Osteocyte (in vitro differentiated cells): ENCODE data around the gene HIVEP3. TPM values are rescaled to one million over a fixed set of nuclear protein-coding genes. Genes with fewer than 3 reads are reported as not detected.

ENCODE experiments used
- DNase-seq: peaks from one replicate; pipeline ENCODE4 v3.0.0; 2021; ENCODE audit warnings: mixed read lengths; ENCODE audit not compliant: unreplicated experiment; ENCODE audit errors: extremely low spot score
- H3K27ac Mint-ChIP-seq: one replicate; pipeline ENCODE4 v1.8.0; 2021; ENCODE audit warnings: mild to moderate bottlenecking, mixed read lengths; ENCODE audit not compliant: unreplicated experiment
- H3K27me3 Mint-ChIP-seq: one replicate; pipeline ENCODE4 v1.8.0; 2021; ENCODE audit warnings: mixed read lengths; ENCODE audit not compliant: unreplicated experiment
- H3K36me3 Mint-ChIP-seq: one replicate; pipeline ENCODE4 v1.8.0; 2021; ENCODE audit warnings: mixed read lengths; ENCODE audit not compliant: unreplicated experiment
- H3K4me1 Mint-ChIP-seq: one replicate; pipeline ENCODE4 v1.8.0; 2021; ENCODE audit warnings: mixed read lengths; ENCODE audit not compliant: unreplicated experiment
- H3K4me3 Mint-ChIP-seq: one replicate; pipeline ENCODE4 v1.8.0; 2021; ENCODE audit warnings: mild to moderate bottlenecking, moderate library complexity, mixed read lengths; ENCODE audit not compliant: unreplicated experiment
- H3K9me3 Mint-ChIP-seq: one replicate; pipeline ENCODE4 v1.8.0; 2021; ENCODE audit warnings: mixed read lengths; ENCODE audit not compliant: unreplicated experiment
- CTCF ChIP-seq: fragments of 200-600 bp; sonication (generic); IDR thresholded peaks from 2 replicates; pipeline ENCODE4 v1.5.0; 2021; ENCODE audit warnings: antibody characterized with exemption, mild to moderate bottlenecking, moderate library complexity
- total RNA-seq: library from RNA; stranded (reverse); gene quantifications from 2 replicates; pipeline ENCODE4 v1.2.1, GENCODE V29; 2021

The HIVEP3 gene
- total RNA-seq, 1 donor from 2014 or later, result 0.97 TPM

- no peak for TF ChIP-seq CTCF
- Mint-ChIP-seq H3K27me3 (no peaks in the 10 kb centered on the region), H3K27ac (no peak overlapping the region), H3K4me1 (no peaks in the 10 kb centered on the region), H3K9me3 (no peaks in the 10 kb centered on the region), H3K4me3 (no peak overlapping the region), H3K36me3 (no peaks in the 10 kb centered on the region)
- no peak for DNase-seq
These were observed 347.7 kb downstream of the HIVEP3 start for GRCh38 chr1:41571041-41571440.

- H3K36me3 Mint-ChIP-seq, result no peaks in the 10 kb centered on the region
- no peak for DNase-seq
- H3K4me3 Mint-ChIP-seq, result no peak overlapping the region
- no peaks in the 10 kb centered on the region for H3K9me3 Mint-ChIP-seq
- H3K27me3 Mint-ChIP-seq, result peaks cover 3% of the 10 kb centered on the region
- no peak for TF ChIP-seq CTCF
- H3K4me1 Mint-ChIP-seq, result no peaks in the 10 kb centered on the region
- no peak overlapping the region for H3K27ac Mint-ChIP-seq
These were observed 350.5 kb downstream of the HIVEP3 start for GRCh38 chr1:41568204-41568603.

GRCh38 chr1:41566969-41567368, 351.8 kb downstream of the HIVEP3 start:
- Mint-ChIP-seq H3K4me3 (no peak overlapping the region), H3K4me1 (no peaks in the 10 kb centered on the region)

GRCh38 chr1:41566274-41566885, 352.3 kb downstream of the HIVEP3 start:
- Mint-ChIP-seq H3K4me1 (no peaks in the 10 kb centered on the region), H3K27ac (no peak overlapping the region), H3K4me3 (no peak overlapping the region), H3K27me3 (peaks cover 3% of the 10 kb centered on the region), H3K36me3 (no peaks in the 10 kb centered on the region), H3K9me3 (no peaks in the 10 kb centered on the region)
- no peak for TF ChIP-seq CTCF
- DNase-seq, result no peak

More at GRCh38 chr1:41566969-41567368, 351.8 kb downstream of the HIVEP3 start:
- H3K9me3 Mint-ChIP-seq, result no peaks in the 10 kb centered on the region
- no peaks in the 10 kb centered on the region for H3K36me3 Mint-ChIP-seq
- TF ChIP-seq CTCF, result no peak
- DNase-seq, result no peak
- no peak overlapping the region for H3K27ac Mint-ChIP-seq
- peaks cover 3% of the 10 kb centered on the region for H3K27me3 Mint-ChIP-seq

GRCh38 chr1:41564741-41565475, 353.8 kb downstream of the HIVEP3 start:
- TF ChIP-seq CTCF, result no peak
- no peak overlapping the region for H3K27ac Mint-ChIP-seq
- H3K9me3 Mint-ChIP-seq, result no peaks in the 10 kb centered on the region
- DNase-seq, result no peak
- H3K4me3 Mint-ChIP-seq, result no peak overlapping the region
- H3K36me3 Mint-ChIP-seq, result no peaks in the 10 kb centered on the region
- no peaks in the 10 kb centered on the region for H3K4me1 Mint-ChIP-seq
- H3K27me3 Mint-ChIP-seq, result peaks cover 3% of the 10 kb centered on the region
